Activated CD8-positive, alpha-beta memory T cell treated with anti-CD3 and anti-CD28 coated beads, Interleukin-2, amount 50 U/mL, for 48 hours (primary cell): ENCODE measurements around the gene SCTR.
A peak's percentile ranks its signal among the peaks of the same experiment; 100 is the strongest.

ENCODE experiments used
- DNase-seq: peaks from one replicate; pipeline ENCODE4 v3.0.0-alpha.2; 2020

The SCTR gene

GRCh38 chr2:119486886-119487285, 37.4 kb downstream of the SCTR start:
- no peak for DNase-seq

GRCh38 chr2:119486196-119486827, 38.0 kb downstream of the SCTR start:
- DNase-seq, result no peak

- no peak for DNase-seq
Observed at GRCh38 chr2:119485336-119486110, 38.8 kb downstream of the SCTR start.

GRCh38 chr2:119484834-119485233, 39.4 kb downstream of the SCTR start:
- no peak for DNase-seq

- DNase-seq, result no peak
Observed at GRCh38 chr2:119483896-119484718, 40.2 kb downstream of the SCTR start.

GRCh38 chr2:119483395-119483753, 40.9 kb downstream of the SCTR start:
- DNase-seq, result no peak

- no peak for DNase-seq
Observed at GRCh38 chr2:119482481-119483394, 41.5 kb downstream of the SCTR start.

GRCh38 chr2:119481501-119482455, 42.5 kb downstream of the SCTR start:
- DNase-seq, result no peak

- no peak for DNase-seq
Observed at GRCh38 chr2:119480718-119481142, 43.6 kb downstream of the SCTR start.

GRCh38 chr2:119480184-119480583, 44.1 kb downstream of the SCTR start:
- no peak for DNase-seq

- DNase-seq, result peak; percentile 6
Observed at GRCh38 chr2:119478978-119479295, 45.3 kb downstream of the SCTR start.

- DNase-seq, result peak; percentile 36
Observed at GRCh38 chr2:119478188-119478977, 45.9 kb downstream of the SCTR start.

- DNase-seq, result peak; percentile 26
Observed at GRCh38 chr2:119477113-119477505, 47.2 kb downstream of the SCTR start.

GRCh38 chr2:119476301-119477112, 47.8 kb downstream of the SCTR start:
- DNase-seq, result peak; percentile 78

GRCh38 chr2:119475857-119476244, 48.4 kb downstream of the SCTR start:
- DNase-seq, result no peak

- DNase-seq, result peak; percentile 52
Observed at GRCh38 chr2:119475225-119475856, 48.9 kb downstream of the SCTR start.

GRCh38 chr2:119474371-119475224, 49.7 kb downstream of the SCTR start:
- no peak for DNase-seq
